Measurements from ENCODE around the gene AIRE. TPM values are rescaled to one million over a fixed set of nuclear protein-coding genes. Genes with fewer than 3 reads are reported as not detected.
"Not testable (repeated sequence)": the region's sequence is repeated elsewhere in the genome, so short reads cannot be mapped to it uniquely, and the experiment has no call there.

The AIRE gene
- total RNA-seq, 1 experiment from 2014 or later = 0.17 TPM

DNA sequence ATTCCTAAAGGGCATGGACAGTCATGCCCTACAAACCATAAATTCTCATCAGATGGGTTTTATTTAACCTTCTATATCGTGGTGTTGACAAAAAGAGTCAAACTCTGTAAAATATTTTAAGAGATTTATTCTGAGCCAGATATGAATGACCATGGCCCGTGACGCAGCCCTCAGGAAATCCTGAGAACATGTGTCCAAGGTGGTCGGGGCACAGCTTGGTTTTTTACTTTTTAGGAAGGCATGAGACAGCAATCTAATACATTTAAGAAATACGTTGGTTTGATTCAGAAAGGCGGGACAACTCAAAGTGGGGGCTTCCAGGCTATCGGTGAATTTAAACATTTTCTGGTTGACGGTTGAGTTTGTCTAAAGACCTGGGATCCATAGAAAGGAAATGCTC lies 57.3 kb downstream of the AIRE start:
- H4K5ac ChIP-seq (ENCODE audit: insufficient read length, low read depth, low read length); H3K4ac ChIP-seq (ENCODE audit: low read depth, low read length); H3K23ac ChIP-seq (ENCODE audit: insufficient read length, low read depth, low read length); H3K27ac ChIP-seq (ENCODE audit: insufficient read length, low read depth, low read length); H3K79me2 ChIP-seq (ENCODE audit: insufficient read depth, low read length); H3K4me3 Mint-ChIP-seq; DNase-seq; H3K9me3 Mint-ChIP-seq; H3K18ac ChIP-seq (ENCODE audit: insufficient read length, low read depth, low read length); H3K36me3 Mint-ChIP-seq (ENCODE audit: insufficient read depth in 1 of 3, low read depth in 3 of 3); H2BK15ac ChIP-seq (ENCODE audit: low read depth, low read length); H4K8ac ChIP-seq (replicated peaks; ENCODE audit: insufficient read length, low read depth, low read length); H2BK20ac ChIP-seq (ENCODE audit: low read depth, low read length, poor library complexity, severe bottlenecking); H3K56ac ChIP-seq (ENCODE audit: insufficient read length, low read depth, low read length); H4K91ac ChIP-seq (ENCODE audit: insufficient read length, low read depth, low read length); H2AFZ ChIP-seq (ENCODE audit: low read length); H2BK12ac ChIP-seq (ENCODE audit: insufficient read length, low read depth, low read length); H3K27me3 ChIP-seq (ENCODE audit: insufficient read depth, low read length); H3K27me3 Mint-ChIP-seq (ENCODE audit: low read depth); H3K9me3 ChIP-seq (ENCODE audit: control insufficient read depth, low read depth, low read length); H3K9ac ChIP-seq (ENCODE audit: extremely low read depth, insufficient read length, low read length); H3K4me1 ChIP-seq (ENCODE audit: insufficient read depth, low read length); H2BK5ac ChIP-seq (ENCODE audit: insufficient read length, low read length); H2BK120ac ChIP-seq (ENCODE audit: low read depth, low read length, poor library complexity, severe bottlenecking); H3K4me2 ChIP-seq (ENCODE audit: insufficient read depth, insufficient read length, low read length); H3K79me1 ChIP-seq (ENCODE audit: insufficient read depth, low read depth, low read length, poor library complexity, severe bottlenecking); H4K20me1 ChIP-seq (ENCODE audit: control insufficient read depth, insufficient read depth, insufficient read length); H3K14ac ChIP-seq (ENCODE audit: insufficient read depth, low read length); H2AK5ac ChIP-seq (ENCODE audit: insufficient read length, low read length); H3T11ph ChIP-seq (ENCODE audit: low read length); H3K23me2 ChIP-seq (ENCODE audit: insufficient read length, low read depth, low read length, poor library complexity, severe bottlenecking): not testable (repeated sequence)
- H3K27ac Mint-ChIP-seq = peak overlapping the region in 1 of 3 experiments; percentile 27; a peak in 1 of 7 replicates
- WGBS (ENCODE audit: extremely low coverage, insufficient read length, low lambda C conversion rate) = no CpG with 5 or more reads among the region's 8 CpGs
- H3K4me1 Mint-ChIP-seq = peaks cover 28 to 42% of the 10 kb centered on the region in 2 experiments
